Measurements from ENCODE around the gene ZNF555. TPM values are rescaled to one million over a fixed set of nuclear protein-coding genes. Genes with fewer than 3 reads are reported as not detected.

The ZNF555 gene
- total RNA-seq, 4 donors from 2014 or later = 3.0 to 7.5 (median 5.3) TPM

- Histone ChIP-seq H3K4me3 (peak overlapping the region; percentile 88 to 95 (median 89)), H3K4me1 (peaks cover 17 to 26% (median 17%) of the 10 kb centered on the region in 4 donors), H3K36me3 (peaks cover 0 to 23% (median 3%) of the 10 kb centered on the region in 4 donors), H3K27me3 (no peaks in the 10 kb centered on the region), H3K27ac (replicated peaks in 1 of 4) (peak overlapping the region; percentile 85 to 94 (median 92)), H3K9me3 (peaks cover 0 to 23% (median 11%) of the 10 kb centered on the region in 4 donors)
- TF ChIP-seq POLR2AphosphoS5 (IDR thresholded peaks at IDR 0.05) = no peak
- no peak for TF ChIP-seq POLR2A (IDR thresholded peaks at IDR 0.05; ENCODE audit: low read depth)
- no peak for TF ChIP-seq CTCF (IDR thresholded peaks at IDR 0.05)
- 7% methylated on average over 21 of the region's 62 CpGs for WGBS
- DNase-seq (ENCODE audit: extremely low spot score) = no peak
- intact Hi-C loops (cut with DNase I) = no loop called here
Observed at GRCh38 chr19:2841855-2842574, 740 bp downstream of the ZNF555 start.

GRCh38 chr19:2845107-2845506 is 3.8 kb downstream of the ZNF555 start:
- no peak for DNase-seq (ENCODE audit: extremely low spot score)
- no peak overlapping the region for H3K27ac ChIP-seq (replicated peaks in 1 of 4)
- H3K36me3 ChIP-seq = peaks cover under 1 to 37% (median 7%) of the 10 kb centered on the region in 4 donors
- H3K27me3 ChIP-seq = no peaks in the 10 kb centered on the region
- H3K4me1 ChIP-seq = peaks cover 17 to 26% (median 17%) of the 10 kb centered on the region in 4 donors
- H3K9me3 ChIP-seq = peaks cover 0 to 37% (median 10%) of the 10 kb centered on the region in 4 donors
- no peak for TF ChIP-seq CTCF (IDR thresholded peaks at IDR 0.05)
- TF ChIP-seq EP300 (IDR thresholded peaks at IDR 0.05) = no peak
- no peak for TF ChIP-seq POLR2A (IDR thresholded peaks at IDR 0.05; ENCODE audit: low read depth)
- no peak for TF ChIP-seq POLR2AphosphoS5 (IDR thresholded peaks at IDR 0.05)
- intact Hi-C loops (cut with DNase I) = no loop called here
- H3K4me3 ChIP-seq = no peak overlapping the region
- WGBS = 92% methylated on average over 2 of the region's 2 CpGs

GRCh38 chr19:2846180-2846894 is 5.1 kb downstream of the ZNF555 start:
- peaks cover 13 to 49% (median 19%) of the 10 kb centered on the region in 4 donors for H3K36me3 ChIP-seq
- no peaks in the 10 kb centered on the region for H3K27me3 ChIP-seq
- no peak overlapping the region for H3K4me3 ChIP-seq
- whole genome bisulfite sequencing = 88% methylated on average over 8 of the region's 13 CpGs
- intact Hi-C loops (cut with DNase I) = no loop called here
- TF ChIP-seq POLR2A (IDR thresholded peaks at IDR 0.05; ENCODE audit: low read depth) = no peak
- no peak for TF ChIP-seq POLR2AphosphoS5 (IDR thresholded peaks at IDR 0.05)
- TF ChIP-seq EP300 (IDR thresholded peaks at IDR 0.05) = no peak
- TF ChIP-seq CTCF (IDR thresholded peaks at IDR 0.05) = no peak
- H3K27ac ChIP-seq (replicated peaks in 1 of 4) = no peak overlapping the region
- H3K4me1 ChIP-seq = peaks cover 13 to 18% (median 17%) of the 10 kb centered on the region in 4 donors
- no peak for DNase-seq (ENCODE audit: extremely low spot score)
- peaks cover 2 to 48% (median 22%) of the 10 kb centered on the region in 4 donors for H3K9me3 ChIP-seq

GRCh38 chr19:2847507-2847906 is 6.2 kb downstream of the ZNF555 start:
- Histone ChIP-seq H3K27me3 (no peaks in the 10 kb centered on the region), H3K4me3 (no peak overlapping the region), H3K9me3 (peaks cover 7 to 60% (median 33%) of the 10 kb centered on the region in 4 donors), H3K4me1 (peaks cover 6 to 13% (median 10%) of the 10 kb centered on the region in 4 donors), H3K27ac (replicated peaks in 1 of 4) (no peak overlapping the region), H3K36me3 (peaks cover 24 to 61% (median 31%) of the 10 kb centered on the region in 4 donors)
- intact Hi-C loops (cut with DNase I) = no loop called here
- TF ChIP-seq POLR2AphosphoS5 (IDR thresholded peaks at IDR 0.05) (no peak), EP300 (IDR thresholded peaks at IDR 0.05) (no peak)
- no peak for DNase-seq (ENCODE audit: extremely low spot score)
- 98% methylated on average over 3 of the region's 3 CpGs for WGBS

GRCh38 chr19:2848616-2849015 is 7.3 kb downstream of the ZNF555 start:
- H3K36me3 ChIP-seq = peaks cover 35 to 72% (median 42%) of the 10 kb centered on the region in 4 donors
- TF ChIP-seq CTCF (IDR thresholded peaks at IDR 0.05) = no peak
- no peak for TF ChIP-seq POLR2AphosphoS5 (IDR thresholded peaks at IDR 0.05)
- TF ChIP-seq POLR2A (IDR thresholded peaks at IDR 0.05; ENCODE audit: low read depth) = no peak
- TF ChIP-seq EP300 (IDR thresholded peaks at IDR 0.05) = no peak
- 62% methylated on average over 3 of the region's 4 CpGs for WGBS

More at GRCh38 chr19:2848616-2849015, 7.3 kb downstream of the ZNF555 start:
- Histone ChIP-seq H3K27me3 (no peaks in the 10 kb centered on the region), H3K27ac (replicated peaks in 1 of 4) (no peak overlapping the region), H3K9me3 (peaks cover 18 to 71% (median 44%) of the 10 kb centered on the region in 4 donors), H3K4me1 (peaks cover 0 to 5% (median under 1%) of the 10 kb centered on the region in 4 donors), H3K4me3 (no peak overlapping the region)
- DNase-seq (ENCODE audit: extremely low spot score) = no peak
- intact Hi-C loops (cut with DNase I) = no loop called here

All from esophagus muscularis mucosa (tissue), 4 donors.